Measurements from ENCODE around the gene CDK5.

Gene CDK5

DNA sequence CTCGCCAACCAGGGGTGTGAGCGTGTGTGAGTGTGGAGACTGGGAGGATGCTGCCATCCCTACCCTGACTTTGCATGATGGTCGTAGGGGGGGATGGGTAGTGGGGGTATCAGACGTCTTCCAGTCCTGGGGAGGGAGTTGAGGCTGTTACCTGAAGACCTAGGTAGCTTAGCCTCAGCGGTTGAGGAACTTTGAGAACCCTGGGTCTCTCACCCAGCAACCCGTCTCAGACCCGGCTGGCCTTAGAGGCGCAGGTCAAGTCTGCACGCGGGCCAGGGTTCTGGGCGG, 4.4 kb upstream of the CDK5 start:
- TF ChIP-seq GATA1 (IDR thresholded peaks at IDR 0.05; ENCODE audit: low read depth, low read length) (no peak), POLR2A (IDR thresholded peaks at IDR 0.05; ENCODE audit: low read length) (no peak)
- no peak for DNase-seq

DNA sequence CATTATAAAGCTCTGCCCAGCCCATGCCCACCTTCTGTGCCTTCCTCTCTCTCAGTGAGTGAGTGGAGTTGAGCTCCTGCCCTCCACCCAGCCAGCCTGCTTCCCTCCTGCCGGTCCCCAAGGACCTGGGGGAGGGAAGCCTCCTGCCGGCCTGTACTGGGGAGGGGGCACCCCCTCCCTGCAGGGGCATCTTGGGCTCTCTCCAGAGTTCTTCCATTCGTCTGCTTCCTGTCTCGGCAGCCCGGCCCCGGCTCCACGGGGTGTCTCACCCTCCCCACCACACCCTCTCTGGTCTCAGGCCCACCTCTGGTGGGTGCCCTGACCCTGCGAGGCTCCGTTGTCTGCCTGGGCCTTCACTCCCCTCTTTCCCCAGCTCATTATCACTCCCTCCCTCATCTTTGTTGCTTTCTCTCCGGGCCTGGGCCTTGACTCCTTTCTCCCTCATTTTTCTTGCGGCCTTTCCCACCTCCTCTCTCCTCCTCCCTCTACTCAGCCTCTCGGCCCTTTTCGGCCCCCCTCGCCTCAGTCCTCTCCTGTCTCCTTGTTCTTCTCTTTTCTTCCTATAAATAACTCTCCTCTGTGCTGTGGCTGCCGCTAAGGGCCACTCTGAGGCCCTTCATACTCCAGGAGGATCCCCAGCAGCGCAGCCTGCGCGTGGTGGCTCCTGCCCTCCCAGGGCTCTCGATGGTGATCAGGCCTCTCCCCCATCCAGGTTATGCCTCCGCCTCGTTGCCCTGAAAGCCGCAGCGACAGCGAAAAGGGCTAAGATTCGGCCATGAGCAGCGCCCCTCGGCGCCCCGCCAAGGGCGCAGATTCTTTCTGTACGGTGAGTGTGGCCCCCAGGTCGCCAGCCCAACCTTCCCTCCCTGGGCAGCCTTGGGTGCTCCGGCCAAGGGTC, 3.8 kb upstream of the CDK5 start:
- TF ChIP-seq GATA1 (IDR thresholded peaks at IDR 0.05; ENCODE audit: low read depth, low read length) (no peak), POLR2A (IDR thresholded peaks at IDR 0.05; ENCODE audit: low read length) (no peak)
- no peak for DNase-seq

DNA sequence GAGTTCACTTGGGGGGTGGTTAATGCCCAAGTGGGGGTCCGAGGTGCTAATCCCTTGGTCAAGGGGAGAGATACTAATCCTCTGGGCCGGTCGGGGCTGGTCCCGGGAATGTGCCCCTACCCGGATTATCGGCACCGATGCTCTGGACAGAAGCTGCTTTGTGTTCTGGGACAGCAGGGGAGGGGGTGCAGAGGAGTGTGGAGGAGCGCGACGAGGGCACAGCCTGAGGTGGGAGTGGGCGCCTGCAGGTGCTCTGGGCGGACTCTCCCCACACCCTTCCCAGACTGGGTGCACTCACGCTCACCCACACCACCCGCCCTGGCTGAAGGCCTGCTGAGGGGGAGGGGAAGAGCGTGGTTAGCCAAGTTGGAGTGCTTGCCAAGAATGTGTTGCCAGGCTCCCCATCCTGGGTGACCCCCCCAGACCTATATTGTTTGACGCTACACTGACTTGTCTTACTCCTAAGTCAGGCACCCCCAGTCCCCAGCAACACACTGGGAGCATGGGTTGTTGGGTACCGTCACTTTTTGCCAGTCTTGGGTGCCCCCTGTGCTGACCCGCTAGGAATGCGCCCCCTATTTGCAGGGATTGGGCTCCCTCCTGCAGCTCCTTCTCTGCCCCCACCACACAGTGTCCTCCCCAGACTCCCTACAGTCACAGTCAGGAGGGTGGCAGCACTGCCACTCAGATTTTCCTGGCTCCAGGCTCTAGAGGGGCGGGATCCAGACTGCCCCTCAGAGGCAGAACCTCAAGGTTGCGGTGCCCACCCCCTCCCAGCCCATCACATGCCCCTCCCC, 2.9 kb upstream of the CDK5 start:
- TF ChIP-seq POLR2A (IDR thresholded peaks at IDR 0.05; ENCODE audit: low read length) (peak; percentile 46), GATA1 (IDR thresholded peaks at IDR 0.05; ENCODE audit: low read depth, low read length) (no peak)
- peak; percentile 34 to 38 for DNase-seq

DNA sequence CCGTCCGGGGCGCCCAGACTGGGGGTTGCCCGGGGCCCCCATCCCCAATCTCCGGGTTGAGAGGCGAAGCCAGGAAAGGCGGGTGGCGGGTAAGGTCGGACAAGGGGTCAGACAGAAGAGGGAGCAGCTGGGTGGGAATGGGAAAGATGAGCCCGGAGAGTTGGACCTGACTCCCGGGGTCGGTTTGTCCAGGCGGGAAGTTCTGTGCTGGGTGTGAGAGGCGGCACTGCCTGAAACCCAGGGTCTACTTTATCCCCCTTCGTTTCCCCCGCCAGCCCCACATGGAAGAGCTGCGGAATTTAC, 2.4 kb upstream of the CDK5 start:
- TF ChIP-seq GATA1 (IDR thresholded peaks at IDR 0.05; ENCODE audit: low read depth, low read length), result no peak
- TF ChIP-seq POLR2A (IDR thresholded peaks at IDR 0.05; ENCODE audit: low read length), result no peak
- no peak for DNase-seq

DNA sequence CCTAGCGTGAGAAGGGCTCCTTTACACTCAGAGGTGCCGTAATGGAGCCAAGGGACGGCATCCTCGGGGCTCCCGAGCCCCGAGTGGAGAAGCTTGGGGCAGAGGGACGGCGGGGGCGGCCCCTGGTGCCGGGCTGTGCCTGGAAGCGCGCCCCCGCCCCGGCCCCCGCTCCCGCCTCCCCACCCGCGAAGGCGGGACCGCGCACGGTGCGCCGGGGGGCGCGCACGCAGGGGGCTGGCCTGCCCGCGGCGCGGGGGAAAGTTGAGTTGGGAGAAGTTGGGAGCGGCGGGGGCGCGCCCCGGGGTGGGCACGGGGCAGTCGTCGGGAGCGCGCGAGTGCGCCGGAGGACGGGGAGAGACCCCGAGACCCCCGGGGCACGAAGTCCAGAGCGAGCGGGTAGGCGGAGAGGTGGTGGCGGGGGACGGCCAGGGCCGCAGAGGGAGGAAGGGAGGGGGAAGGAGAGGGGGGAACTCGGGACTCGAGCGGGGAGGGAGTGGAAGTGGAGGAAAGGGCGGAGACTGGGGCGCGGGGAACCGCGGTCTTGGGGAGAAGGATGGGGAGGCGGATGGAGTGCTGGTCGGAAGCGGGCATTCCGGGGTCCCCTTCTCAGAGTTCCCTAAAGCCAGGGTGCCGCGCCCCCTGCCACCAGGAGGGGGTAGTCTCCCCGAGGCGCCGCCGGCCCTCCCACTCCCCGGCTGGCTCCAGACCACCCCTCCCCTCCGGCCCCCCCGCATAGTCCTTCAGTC, 1.8 kb upstream of the CDK5 start, which contains the start of gene SLC4A2:
Gene SLC4A2 (plus strand): TSS at position 223 of the 746 bp plus-strand sequence. CDS start 2,399 bp downstream, outside the sequence.
- DNase-seq, result peak; percentile 76 to 82

DNA sequence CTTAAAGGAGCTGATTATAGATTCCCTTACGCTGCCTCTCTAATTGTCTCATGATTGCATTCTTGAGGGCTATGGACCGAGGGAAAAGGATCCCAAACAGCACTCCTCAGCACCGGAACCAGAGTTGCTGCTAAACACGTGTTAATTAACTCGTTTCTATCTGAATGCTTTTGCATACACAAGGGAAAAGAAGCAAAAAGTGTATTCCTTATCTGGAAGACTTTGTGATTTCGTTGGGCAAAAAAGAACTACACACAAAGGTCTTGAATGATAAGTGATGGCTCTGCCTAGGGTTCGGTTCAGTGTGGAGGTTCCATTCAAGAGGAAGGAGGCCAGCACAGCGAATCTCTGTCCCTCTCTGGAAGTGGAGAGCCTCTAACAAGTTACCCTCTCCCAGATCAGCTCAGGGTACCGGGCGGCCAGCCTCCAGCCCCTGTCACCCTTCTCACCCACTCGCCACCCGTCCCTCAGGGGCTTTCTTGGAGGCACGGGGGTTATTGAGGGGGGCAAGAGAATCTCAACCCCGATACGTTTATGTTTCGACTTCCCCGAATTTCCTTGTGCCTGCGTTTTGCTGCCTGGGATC, 1.2 kb upstream of the CDK5 start:
- TF ChIP-seq GATA1 (IDR thresholded peaks at IDR 0.05; ENCODE audit: low read depth, low read length) (no peak), POLR2A (IDR thresholded peaks at IDR 0.05; ENCODE audit: low read length) (no peak)
- peak; percentile 50 to 65 for DNase-seq

More for the DNA sequence above, 1.8 kb upstream of the CDK5 start, which contains the start of gene SLC4A2:
- TF ChIP-seq POLR2A (IDR thresholded peaks at IDR 0.05; ENCODE audit: low read length) (peak; percentile 53), GATA1 (IDR thresholded peaks at IDR 0.05; ENCODE audit: low read depth, low read length) (no peak)

DNA sequence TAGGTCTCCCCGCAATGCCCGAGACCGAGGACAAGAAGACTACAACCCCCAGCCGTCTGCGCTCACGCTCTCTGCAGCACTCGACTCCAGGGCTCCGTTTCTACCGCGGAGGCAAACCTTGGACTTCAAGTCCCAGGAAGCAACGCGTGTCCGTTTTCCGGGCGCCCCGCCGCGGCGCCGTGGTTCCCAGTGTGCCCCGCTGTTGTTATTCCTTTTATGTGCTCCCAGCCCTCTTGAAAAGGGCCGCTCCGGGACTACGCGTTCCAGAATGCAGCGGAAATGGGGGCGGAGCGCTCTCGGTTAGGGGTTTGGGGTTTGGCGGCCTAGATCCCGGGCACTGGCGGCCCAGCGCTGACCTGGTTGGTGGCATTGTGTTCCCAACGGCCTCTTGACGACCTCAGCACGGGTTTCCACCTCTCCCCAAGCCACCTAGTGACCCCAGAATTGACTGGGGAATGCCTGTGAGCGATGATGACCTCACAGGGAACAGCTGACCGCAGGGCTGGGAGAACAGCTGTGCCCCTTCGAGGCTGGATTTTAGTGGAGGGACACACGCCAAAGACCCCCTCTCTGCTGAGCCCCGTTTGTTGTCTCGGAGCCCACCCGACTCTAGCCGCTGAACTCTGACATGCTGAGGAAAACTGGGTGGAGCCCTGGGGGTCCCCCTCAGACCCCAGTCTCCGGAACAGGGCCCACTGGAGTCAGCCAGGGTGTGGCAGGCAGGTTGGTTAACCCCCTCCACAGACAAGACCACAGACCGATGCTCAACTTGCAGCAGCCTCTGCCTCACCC, 488 bp upstream of the CDK5 start:
- DNase-seq, result peak; percentile 98 to 99
- TF ChIP-seq GATA1 (IDR thresholded peaks at IDR 0.05; ENCODE audit: low read depth, low read length) (no peak), POLR2A (IDR thresholded peaks at IDR 0.05; ENCODE audit: low read length) (peak; percentile 78)

DNA sequence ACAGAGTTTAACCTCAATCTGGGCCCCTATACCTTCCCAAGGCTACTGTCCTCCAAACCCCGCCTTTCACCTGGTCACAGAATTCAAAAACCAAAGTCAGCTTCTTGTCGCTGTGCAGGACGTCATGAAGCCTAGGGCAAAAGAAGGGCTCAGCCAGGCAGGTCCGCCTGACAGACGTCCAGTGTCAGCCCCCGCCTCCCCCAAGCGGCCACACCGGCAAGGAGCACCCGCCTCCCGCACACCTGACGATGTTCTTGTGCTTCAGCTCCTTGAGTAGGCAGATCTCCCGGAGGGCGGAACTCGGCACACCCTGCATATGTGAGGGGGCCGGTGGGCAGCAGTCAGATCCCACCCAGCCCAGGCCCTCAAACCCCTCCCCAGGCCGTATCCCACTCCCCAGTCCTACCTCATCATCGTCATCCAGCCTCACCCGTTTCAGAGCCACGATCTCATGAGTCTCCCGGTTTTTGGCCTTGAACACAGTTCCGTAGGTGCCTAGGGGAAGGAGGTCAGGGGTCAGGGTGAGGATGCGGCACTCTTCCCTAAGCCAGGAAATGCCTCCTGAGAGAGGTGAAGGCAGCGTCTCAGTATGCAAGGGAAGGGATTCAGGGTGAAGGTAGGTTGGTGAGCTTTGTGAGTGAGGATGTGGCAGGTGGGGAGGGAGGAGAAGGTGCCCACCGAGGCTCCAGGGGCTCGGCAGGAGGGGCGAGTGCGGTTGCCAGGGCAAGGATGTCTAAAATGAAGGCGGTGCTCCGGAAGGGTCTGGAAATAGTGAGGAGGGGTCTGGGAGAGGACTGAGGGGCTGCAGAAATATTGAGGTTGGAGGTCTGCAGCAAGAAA, 811 bp downstream of the CDK5 start:
- DNase-seq, result no peak
- no peak for TF ChIP-seq GATA1 (IDR thresholded peaks at IDR 0.05; ENCODE audit: low read depth, low read length)
- no peak for TF ChIP-seq POLR2A (IDR thresholded peaks at IDR 0.05; ENCODE audit: low read length)

DNA sequence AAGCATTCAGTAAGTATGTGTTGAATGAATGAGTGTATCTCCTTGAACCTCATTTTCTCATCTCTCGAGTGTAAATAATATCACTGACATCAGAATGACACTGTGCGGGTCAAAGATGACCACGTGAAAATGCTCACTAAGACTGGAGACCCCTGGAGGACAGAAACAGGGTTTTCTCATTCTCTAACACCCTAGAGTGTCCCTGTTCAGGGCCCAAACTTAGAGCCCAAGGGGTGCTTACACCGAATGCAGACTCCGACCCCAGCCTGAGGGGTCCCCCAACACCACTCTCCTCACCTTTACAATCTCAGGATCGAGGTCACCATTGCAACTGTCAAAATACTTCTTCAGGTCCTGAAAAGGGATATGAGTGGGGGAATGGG, 1.4 kb downstream of the CDK5 start:
- DNase-seq, result no peak
- no peak for TF ChIP-seq POLR2A (IDR thresholded peaks at IDR 0.05; ENCODE audit: low read length)
- no peak for TF ChIP-seq GATA1 (IDR thresholded peaks at IDR 0.05; ENCODE audit: low read depth, low read length)

DNA sequence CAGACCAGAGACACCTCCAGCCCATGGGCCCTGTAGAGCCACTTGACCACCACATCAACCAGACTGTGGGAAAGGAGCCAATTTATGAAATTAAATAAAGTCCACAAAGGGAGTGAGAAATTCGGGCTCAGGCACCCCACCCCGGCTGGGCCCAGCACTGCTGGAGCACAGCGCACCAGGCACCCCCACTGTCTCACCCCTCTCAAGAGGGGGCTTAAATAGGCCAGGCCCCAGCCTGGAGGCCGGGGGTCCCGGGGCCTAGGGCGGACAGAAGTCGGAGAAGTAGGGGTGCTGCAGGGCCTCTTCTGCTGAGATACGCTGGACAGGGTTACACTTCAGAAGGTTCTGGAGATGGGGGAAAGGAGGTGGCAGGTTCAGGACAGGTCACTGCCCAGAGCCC, 3.9 kb downstream of the CDK5 start:
- TF ChIP-seq POLR2A (IDR thresholded peaks at IDR 0.05; ENCODE audit: low read length) (no peak), GATA1 (IDR thresholded peaks at IDR 0.05; ENCODE audit: low read depth, low read length) (no peak)
- no peak for DNase-seq

DNA sequence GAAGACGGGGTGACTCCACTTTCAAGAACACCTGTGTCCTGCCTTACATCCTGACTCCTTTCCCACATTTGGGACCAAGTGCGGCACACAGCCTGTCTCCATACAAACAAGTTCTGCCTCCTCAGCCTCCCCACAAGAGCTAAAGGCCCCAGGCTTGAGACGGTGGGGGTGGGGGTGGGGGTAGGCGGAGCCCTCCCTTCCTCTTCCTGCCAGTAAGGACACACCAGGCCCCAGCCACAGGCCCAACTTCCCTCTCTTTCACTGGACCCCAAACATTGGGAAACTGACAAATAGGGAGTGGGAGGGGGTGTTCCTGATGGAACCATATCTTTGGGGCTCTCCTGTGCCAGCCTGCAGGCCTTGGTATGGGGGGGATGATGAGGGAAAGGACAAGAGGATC, 4.6 kb downstream of the CDK5 start:
- TF ChIP-seq GATA1 (IDR thresholded peaks at IDR 0.05; ENCODE audit: low read depth, low read length) (no peak), POLR2A (IDR thresholded peaks at IDR 0.05; ENCODE audit: low read length) (no peak)
- no peak for DNase-seq

DNA sequence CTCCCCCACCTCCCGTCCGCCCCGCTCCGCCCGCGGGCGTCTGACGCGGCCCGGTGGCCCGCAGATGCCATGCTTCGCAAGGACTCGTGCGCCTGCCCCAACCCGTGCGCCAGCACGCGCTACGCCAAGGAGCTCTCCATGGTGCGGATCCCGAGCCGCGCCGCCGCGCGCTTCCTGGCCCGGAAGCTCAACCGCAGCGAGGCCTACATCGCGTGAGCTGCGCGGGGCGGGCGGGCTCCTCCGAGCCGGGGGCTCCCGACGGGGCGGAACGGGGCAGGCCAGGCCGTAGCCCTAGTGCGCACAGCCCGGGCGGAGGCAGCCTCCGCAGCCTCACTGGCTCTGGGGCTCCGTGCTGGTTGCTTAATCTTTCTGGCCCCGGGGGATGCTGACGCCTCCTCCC, 6.6 kb downstream of the CDK5 start:
- DNase-seq, result peak; percentile 69 to 76
- no peak for TF ChIP-seq GATA1 (IDR thresholded peaks at IDR 0.05; ENCODE audit: low read depth, low read length)
- TF ChIP-seq POLR2A (IDR thresholded peaks at IDR 0.05; ENCODE audit: low read length), result no peak

Data from erythroblast (primary cell).